Raji (cell line): ENCODE data around the gene MICAL2.

Source experiments
- POLR2A ChIP-seq: IDR thresholded peaks from 2 replicates; pipeline ENCODE4 v1.6.1; 2011; ENCODE audit warnings: low read depth, low read length, control low read depth; ENCODE audit not compliant: insufficient read depth

Gene MICAL2

DNA sequence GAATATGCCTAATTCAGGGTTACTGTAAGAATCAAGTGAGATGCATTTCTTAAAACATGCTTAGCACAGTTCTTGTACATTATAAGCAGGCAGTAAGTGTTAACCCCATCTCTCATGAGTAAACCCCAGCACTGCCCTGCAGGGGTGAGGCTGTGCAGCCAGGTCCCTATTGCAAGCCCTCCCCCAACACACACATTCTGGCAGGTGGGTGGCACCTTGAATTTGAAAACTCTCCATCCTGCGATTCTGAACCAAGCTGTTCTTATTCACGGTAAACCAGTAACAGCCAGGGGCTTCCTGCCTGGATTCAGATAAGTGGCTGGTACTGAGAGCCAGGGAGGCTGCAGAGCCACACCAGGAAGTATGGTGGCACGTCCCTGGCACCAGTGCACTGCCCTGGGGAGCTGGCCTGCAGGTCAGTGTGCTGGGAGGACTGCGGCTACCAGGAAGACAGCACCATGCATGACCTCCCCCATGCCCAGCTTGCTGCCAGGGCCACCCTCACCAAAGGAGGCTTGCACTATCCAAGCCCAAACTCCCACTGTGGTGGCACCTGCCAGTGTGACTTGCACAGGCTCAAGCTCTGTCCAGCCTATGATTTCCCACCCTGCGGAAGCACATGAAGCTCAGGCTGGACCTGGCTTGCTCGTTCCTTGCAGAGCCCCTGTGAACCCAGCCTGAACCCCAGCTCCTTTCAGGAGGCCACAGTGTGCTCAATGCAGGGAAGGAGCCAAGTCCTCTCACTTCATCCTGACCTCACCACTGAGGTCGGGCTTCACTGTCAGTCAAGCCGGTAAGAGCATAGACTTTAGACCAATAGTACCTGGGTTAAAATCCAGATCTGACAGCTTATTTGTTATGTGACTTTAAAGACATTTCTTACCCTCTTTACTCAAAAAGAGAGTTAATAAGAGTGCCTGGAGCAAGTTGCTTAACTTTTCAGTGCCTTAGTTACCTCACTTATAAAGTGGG lies 88.1 kb downstream of the MICAL2 start:
- TF ChIP-seq POLR2A: no peak

GRCh38 chr11:12199231-12199948 lies 89.0 kb downstream of the MICAL2 start:
- no peak for TF ChIP-seq POLR2A

DNA sequence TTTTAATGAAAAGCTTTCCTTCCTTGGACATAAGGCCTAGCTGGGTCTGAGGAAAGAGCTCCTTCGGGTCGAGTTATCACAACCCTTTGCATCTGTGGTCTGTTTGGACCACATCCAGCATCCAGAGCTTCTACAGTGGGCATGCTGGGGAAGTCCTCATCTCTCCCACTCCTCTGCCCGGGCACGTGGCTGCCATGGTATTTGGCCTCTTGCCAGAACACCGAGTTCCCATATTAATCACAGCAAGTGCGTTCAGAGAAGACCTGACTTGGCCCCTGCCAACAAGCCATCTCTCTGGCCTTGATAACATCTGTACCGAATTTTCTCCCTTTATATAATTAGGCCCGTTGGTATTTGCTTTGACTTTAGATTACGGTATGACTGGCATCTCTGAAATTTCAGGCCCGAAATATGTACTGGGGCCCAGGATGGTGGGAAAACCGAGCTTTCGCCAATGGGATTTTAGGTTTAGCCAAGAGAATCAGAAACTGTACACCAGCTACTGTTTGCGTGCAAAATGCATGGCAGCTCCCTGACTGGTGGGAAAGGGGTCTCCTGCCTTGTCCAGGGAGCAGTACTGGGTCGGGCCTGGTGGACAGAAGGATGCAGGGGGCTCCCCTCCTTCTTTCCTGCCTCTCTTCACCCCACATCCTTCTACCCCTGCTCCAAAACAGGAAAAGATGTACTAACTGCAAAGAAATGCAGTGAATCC lies 90.0 kb downstream of the MICAL2 start:
- no peak for TF ChIP-seq POLR2A

- TF ChIP-seq POLR2A: no peak
Observed at GRCh38 chr11:12200991-12201985, 90.9 kb downstream of the MICAL2 start.

DNA sequence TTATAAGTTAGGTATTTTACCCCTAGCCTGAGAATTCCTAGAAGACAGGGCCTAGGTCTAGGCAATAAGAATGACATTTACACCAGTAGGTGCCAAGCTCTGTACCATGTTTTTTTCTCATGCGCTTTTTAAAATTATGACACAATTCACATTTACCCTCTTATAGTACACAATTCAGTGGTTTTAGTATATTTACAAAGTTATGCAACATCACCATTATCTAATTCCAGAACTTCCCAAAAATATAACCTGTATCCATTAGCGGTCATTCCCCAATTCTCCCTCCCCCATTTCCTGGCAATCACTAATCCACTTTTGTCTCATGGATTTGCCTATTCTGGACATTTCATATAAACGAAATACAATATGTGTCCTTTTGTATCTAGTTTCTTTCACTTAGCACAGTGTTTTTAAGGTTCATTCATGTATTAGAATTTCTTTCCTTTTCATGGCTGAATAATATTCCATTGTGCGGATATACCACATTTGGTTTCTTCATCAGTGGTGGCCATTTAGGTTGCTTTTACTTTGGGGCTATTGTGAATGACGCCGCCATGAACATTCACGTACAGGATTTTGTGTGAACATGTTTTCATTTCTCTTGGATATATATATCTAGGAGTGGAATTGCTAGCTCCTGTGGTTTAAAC lies 92.4 kb downstream of the MICAL2 start:
- no peak for TF ChIP-seq POLR2A

GRCh38 chr11:12204506-12204905 lies 94.1 kb downstream of the MICAL2 start:
- TF ChIP-seq POLR2A: no peak

GRCh38 chr11:12205330-12205729 lies 94.9 kb downstream of the MICAL2 start:
- TF ChIP-seq POLR2A: no peak

DNA sequence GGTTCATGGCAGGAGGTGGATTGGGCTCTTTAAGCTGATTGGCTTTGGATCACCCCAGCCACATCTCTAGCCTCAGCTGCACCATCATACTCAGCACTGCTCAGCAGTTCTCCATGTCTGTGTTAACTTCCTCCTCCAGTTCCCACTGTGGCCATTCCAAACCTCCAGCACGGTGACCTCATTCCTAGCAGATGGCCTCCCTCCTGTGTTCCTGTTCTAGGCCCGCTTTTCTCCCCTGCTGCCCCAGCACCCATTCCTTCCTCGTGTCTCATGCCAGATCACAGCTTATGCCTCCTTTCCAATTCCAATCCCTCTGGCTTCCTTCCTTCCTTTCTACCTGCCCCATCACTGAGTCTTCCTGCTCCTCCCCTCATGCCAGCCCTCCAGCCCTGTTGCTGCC lies 96.1 kb downstream of the MICAL2 start:
- no peak for TF ChIP-seq POLR2A

DNA sequence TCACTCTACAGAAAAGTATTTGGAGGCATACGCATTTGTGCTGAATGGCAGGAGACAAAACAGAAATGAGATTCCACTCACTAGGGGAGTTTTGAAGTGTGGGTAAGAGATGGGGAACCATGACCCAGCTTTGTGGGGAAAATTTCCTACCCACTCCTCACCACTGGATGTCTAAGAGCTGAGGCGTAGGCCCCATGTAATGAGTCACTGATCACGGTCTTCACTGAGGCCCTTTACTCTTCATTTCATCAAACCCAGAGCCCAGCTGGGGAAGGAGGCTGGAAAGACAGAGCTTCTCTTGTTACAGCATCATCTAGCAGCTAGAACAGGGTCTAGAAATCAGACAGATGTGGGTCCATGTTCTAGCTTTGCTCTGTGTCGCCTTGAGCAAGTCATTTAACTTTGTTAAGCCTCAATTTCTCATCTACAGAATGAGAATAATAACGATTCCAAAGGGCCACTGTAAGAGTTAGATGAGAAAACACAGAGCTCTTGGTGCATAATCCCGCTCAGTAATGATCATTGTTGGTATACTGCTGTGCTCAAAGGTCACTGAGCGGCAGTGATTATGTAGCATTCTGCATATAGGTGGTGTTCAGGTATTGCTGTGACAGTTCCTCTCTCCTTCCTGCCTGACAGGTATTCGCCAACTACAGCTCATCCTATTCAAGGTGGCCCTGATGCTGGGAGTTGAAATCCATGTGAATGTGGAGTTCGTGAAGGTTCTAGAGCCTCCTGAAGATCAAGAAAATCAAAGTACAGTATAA lies 97.2 kb downstream of the MICAL2 start:
- TF ChIP-seq POLR2A: no peak

GRCh38 chr11:12209096-12209495 lies 98.7 kb downstream of the MICAL2 start:
- TF ChIP-seq POLR2A: no peak

DNA sequence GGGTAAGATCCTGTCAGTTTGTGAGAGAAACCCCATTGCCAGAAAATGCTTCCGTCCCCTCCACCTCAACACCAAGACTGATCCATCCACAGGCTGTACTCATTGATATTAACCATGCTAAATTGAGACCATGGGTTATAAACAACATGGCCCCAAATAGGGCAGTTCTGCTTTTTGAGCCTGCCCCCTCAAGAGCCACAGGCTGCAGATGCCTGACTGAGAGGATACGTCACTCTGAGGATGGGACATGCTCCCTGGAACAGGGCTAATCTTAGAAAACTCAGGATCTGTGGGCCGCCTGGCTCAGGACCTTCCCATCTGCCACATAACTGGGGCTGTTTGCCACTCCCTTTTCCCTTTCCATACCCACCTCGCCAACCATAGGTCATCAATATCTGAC lies 99.8 kb downstream of the MICAL2 start:
- no peak for TF ChIP-seq POLR2A

- TF ChIP-seq POLR2A: no peak
Observed at GRCh38 chr11:12211331-12212065, 101.1 kb downstream of the MICAL2 start.
